ENCODE data around the gene HID1. TPM values are rescaled to one million over a fixed set of nuclear protein-coding genes. Genes with fewer than 3 reads are reported as not detected.

Gene HID1
- total RNA-seq, 1 donor from 2014 or later: 11.8 TPM

DNA sequence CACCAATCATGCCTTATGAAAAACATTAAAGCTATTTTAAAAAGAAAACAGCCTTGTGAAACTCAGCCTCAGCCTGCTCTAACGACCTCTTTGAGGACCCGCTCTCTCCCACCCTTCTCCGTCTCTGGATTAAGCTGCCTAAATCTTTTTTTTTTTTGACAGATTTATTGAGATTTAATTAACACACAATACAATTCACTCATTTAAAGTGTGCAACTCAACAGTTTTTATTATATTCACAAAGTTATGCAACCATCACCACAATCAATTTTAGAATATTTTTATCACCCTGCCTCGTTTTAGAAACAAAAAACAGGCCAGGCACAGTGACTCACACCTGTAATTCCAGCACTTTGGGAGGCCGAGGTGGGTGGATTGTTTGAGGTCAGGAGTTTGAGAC, 23.3 kb upstream of the HID1 start:
- peaks cover 4% of the 10 kb centered on the region for H3K4me1 Mint-ChIP-seq
- no peaks in the 10 kb centered on the region for H3K27me3 Mint-ChIP-seq (ENCODE audit: low read depth)
- H3K9me3 Mint-ChIP-seq: no peaks in the 10 kb centered on the region
- no peak for TF ChIP-seq CTCF (conservative IDR thresholded peaks at IDR 0.05)
- DNase-seq (ENCODE audit: low read depth, low spot score): no peak
- no peak overlapping the region for H3K4me3 Mint-ChIP-seq
- H3K36me3 Mint-ChIP-seq (ENCODE audit: low read depth): no peaks in the 10 kb centered on the region
- H3K27ac Mint-ChIP-seq (ENCODE audit: unreplicated experiment): no peak overlapping the region

DNA sequence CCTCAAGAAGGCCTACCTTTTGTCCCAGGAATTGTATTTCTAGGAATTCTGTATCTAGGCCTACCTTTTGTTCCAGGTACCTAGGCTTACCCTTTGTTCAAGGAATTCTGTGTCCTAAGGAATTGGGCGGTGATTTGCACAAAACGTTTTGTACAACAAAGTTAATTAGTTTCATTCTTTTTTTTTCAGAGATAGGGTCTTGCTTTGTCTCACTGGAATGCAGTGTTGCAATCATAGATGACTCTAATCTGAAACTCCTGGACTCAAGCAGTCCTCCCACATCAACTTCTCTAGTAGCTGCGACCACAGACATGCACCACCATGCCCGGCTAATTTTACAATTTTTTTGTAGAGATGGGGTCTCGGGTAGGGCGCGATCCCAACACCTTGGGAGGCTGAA, 21.9 kb upstream of the HID1 start:
- DNase-seq (ENCODE audit: low read depth, low spot score): no peak
- Mint-ChIP-seq H3K9me3 (no peaks in the 10 kb centered on the region), H3K27me3 (ENCODE audit: low read depth) (no peaks in the 10 kb centered on the region), H3K36me3 (ENCODE audit: low read depth) (no peaks in the 10 kb centered on the region), H3K4me1 (peaks cover 5% of the 10 kb centered on the region), H3K4me3 (no peak overlapping the region), H3K27ac (ENCODE audit: unreplicated experiment) (no peak overlapping the region)
- no peak for TF ChIP-seq CTCF (conservative IDR thresholded peaks at IDR 0.05)

- TF ChIP-seq CTCF (conservative IDR thresholded peaks at IDR 0.05): no peak
- Mint-ChIP-seq H3K4me1 (peaks cover 19% of the 10 kb centered on the region), H3K27ac (ENCODE audit: unreplicated experiment) (peak overlapping the region; percentile 60), H3K9me3 (no peaks in the 10 kb centered on the region), H3K27me3 (ENCODE audit: low read depth) (no peaks in the 10 kb centered on the region), H3K4me3 (peak overlapping the region; percentile 49), H3K36me3 (ENCODE audit: low read depth) (no peaks in the 10 kb centered on the region)
- no peak for DNase-seq (ENCODE audit: low read depth, low spot score)
Observed at GRCh38 chr17:74992223-74992622, 19.7 kb upstream of the HID1 start.

DNA sequence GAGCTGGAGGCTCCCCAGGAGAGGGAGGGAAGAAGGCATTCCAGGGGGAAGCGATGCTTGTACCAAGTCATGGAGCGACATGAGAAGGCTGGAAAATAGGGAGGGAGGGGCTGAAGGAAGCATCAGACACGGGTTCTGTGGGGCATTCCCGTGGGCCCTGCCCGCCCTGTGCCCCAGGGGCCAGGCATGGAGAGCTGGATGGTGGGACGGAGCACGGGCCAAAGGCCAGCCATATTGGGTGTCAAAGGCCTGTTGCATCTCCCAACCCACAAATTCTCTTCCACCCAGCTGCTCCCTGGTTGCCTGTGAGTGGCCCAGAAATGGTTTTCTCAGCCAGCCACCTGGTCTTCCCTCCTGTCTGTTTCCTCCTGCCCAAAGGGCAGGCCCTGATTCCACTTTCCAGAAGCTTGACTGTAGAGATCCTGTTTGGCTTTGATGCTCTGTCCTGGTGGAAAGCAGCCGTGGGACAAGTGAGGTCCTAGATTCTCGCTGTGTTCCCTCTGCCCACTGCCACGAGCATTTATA, 18.1 kb upstream of the HID1 start:
- H3K27ac Mint-ChIP-seq (ENCODE audit: unreplicated experiment): peak overlapping the region; percentile 67
- no peaks in the 10 kb centered on the region for H3K36me3 Mint-ChIP-seq (ENCODE audit: low read depth)
- peaks cover 21% of the 10 kb centered on the region for H3K4me1 Mint-ChIP-seq
- H3K4me3 Mint-ChIP-seq: peak overlapping the region; percentile 62
- H3K9me3 Mint-ChIP-seq: no peaks in the 10 kb centered on the region
- DNase-seq (ENCODE audit: low read depth, low spot score): no peak
- no peaks in the 10 kb centered on the region for H3K27me3 Mint-ChIP-seq (ENCODE audit: low read depth)
- TF ChIP-seq CTCF (conservative IDR thresholded peaks at IDR 0.05): no peak

DNA sequence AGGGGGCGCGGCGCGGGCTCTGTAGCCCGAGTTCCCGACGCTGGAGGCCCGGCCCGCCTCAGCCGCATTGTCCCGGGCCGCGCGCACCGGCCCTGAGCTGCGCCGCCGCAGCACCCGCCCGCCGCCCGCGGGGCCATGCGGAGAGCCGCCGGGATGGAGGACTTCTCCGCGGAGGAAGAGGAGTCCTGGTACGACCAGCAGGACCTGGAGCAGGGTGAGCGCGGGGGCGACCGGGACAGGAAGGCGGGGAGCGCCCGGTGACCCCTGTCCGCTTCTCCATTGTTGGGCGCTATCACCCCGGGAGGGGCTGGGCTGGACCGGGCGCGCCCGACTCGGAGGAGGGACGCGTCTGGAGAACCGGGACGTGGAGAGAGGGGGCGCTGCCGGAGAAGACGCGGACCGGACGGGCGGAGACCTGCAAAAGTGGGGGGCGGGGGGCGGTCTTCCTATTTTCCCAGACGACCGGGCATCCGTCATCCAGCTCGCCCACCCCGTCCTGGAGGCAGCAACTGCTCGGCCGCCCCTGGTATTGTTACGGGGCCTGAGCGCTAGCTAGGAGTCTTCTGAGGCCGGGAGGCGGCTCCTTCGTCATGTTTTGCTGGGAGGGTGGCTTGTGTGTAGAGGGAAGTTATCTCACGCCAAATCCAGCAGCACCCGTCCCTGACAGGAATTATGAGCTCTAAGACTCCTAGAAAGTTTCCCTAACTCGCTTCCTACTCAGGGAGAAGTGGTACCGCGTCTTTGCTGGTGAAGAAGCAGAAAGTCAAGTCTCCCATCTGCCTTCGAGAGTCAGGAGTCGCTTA, 15.6 kb upstream of the HID1 start:
- Mint-ChIP-seq H3K36me3 (ENCODE audit: low read depth) (no peaks in the 10 kb centered on the region), H3K27ac (ENCODE audit: unreplicated experiment) (peak overlapping the region; percentile 93), H3K27me3 (ENCODE audit: low read depth) (no peaks in the 10 kb centered on the region), H3K4me1 (peaks cover 21% of the 10 kb centered on the region), H3K4me3 (peak overlapping the region; percentile 95), H3K9me3 (no peaks in the 10 kb centered on the region)
- peak; percentile 49 for DNase-seq (ENCODE audit: low read depth, low spot score)
- no peak for TF ChIP-seq CTCF (conservative IDR thresholded peaks at IDR 0.05)
